Right renal cortex interstitium (tissue), 3 donors: ENCODE measurements around the gene STX1B. TPM values are rescaled to one million over a fixed set of nuclear protein-coding genes. Genes with fewer than 3 reads are reported as not detected.

Source experiments
- polyA plus RNA-seq, 3 donors: library from polyadenylated mRNA; unstranded; fragments of 120-200 nt; gene quantifications; one replicate each; pipeline ENCODE4 v1.2.1, GENCODE V29; 2013; ENCODE audit not compliant: insufficient read length in 3 of 3

Gene STX1B
- polyA plus RNA-seq, 3 donors = 0.89 to 1.3 (median 1.0) TPM

Other genes starting within 250 kb of the STX1B start
- 1 to 10 TPM; 7.8 to 8.2 (median 7.9) TPM for gene CFAP119, start 248.6 kb downstream of the STX1B start, polyA plus RNA-seq
- 100 to 1,000 TPM; 111 to 123 (median 113) TPM for gene RNF40, start 248.3 kb downstream of the STX1B start, polyA plus RNA-seq
- 10 to 100 TPM; 25.7 to 26.9 (median 26.8) TPM for gene ZNF629, start 223.4 kb downstream of the STX1B start, polyA plus RNA-seq
- 10 to 100 TPM; 35.8 to 40.7 (median 39.3) TPM for gene BCL7C, start 116.6 kb downstream of the STX1B start, polyA plus RNA-seq
- 1 to 10 TPM; 6.7 to 7.4 (median 6.7) TPM for gene CTF1, start 114.0 kb downstream of the STX1B start, polyA plus RNA-seq
- gene FBXL19, start 87.1 kb downstream of the STX1B start, polyA plus RNA-seq = 10 to 100 TPM; 16.1 to 20.5 (median 18.0) TPM
- gene ORAI3, start 61.6 kb downstream of the STX1B start, polyA plus RNA-seq = 10 to 100 TPM; 18.0 to 19.6 (median 19.2) TPM
- gene SETD1A, start 52.9 kb downstream of the STX1B start, polyA plus RNA-seq = 10 to 100 TPM; 13.0 to 14.4 (median 13.2) TPM
- gene HSD3B7, start 25.4 kb downstream of the STX1B start, polyA plus RNA-seq = 1 to 10 TPM; 7.3 to 8.9 (median 8.3) TPM
- 10 to 100 TPM; 33.9 to 36.1 (median 34.4) TPM for gene STX4, start 22.9 kb upstream of the STX1B start, polyA plus RNA-seq
- gene ZNF668, start 63.6 kb upstream of the STX1B start, polyA plus RNA-seq = 1 to 10 TPM; 3.2 to 4.1 (median 3.7) TPM
- 10 to 100 TPM; 10.8 to 11.9 (median 11.7) TPM for gene ZNF646, start 63.8 kb upstream of the STX1B start, polyA plus RNA-seq
- under 1 TPM; 0.44 to 0.82 (median 0.60) TPM for gene PRSS53, start 78.3 kb upstream of the STX1B start, polyA plus RNA-seq
- gene VKORC1, start 84.2 kb upstream of the STX1B start, polyA plus RNA-seq = 10 to 100 TPM; 65.6 to 75.1 (median 75.1) TPM
- gene BCKDK, start 97.7 kb upstream of the STX1B start, polyA plus RNA-seq = 10 to 100 TPM; 32.4 to 37.6 (median 35.1) TPM
- 10 to 100 TPM; 57.7 to 66.8 (median 58.0) TPM for gene KAT8, start 107.0 kb upstream of the STX1B start, polyA plus RNA-seq
- gene PRSS8, start 125.1 kb upstream of the STX1B start, polyA plus RNA-seq = 10 to 100 TPM; 48.9 to 59.4 (median 52.4) TPM
- gene PRSS36, start 139.4 kb upstream of the STX1B start, polyA plus RNA-seq = 1 to 10 TPM in 2 of 3 donors, under 1 TPM in 1; 0.78 to 1.4 (median 1.2) TPM
- gene FUS, start 169.5 kb upstream of the STX1B start, polyA plus RNA-seq = 100 to 1,000 TPM; 627 to 720 (median 667) TPM
- 10 to 100 TPM in 1 of 3 donors, 1 to 10 TPM in 2; 8.1 to 10.7 (median 9.4) TPM for gene PYCARD, start 192.1 kb upstream of the STX1B start, polyA plus RNA-seq
- under 1 TPM; 0.06 to 0.07 (median 0.06) TPM for gene TRIM72, start 203.5 kb upstream of the STX1B start, polyA plus RNA-seq
- not detected for gene PYDC1, start 206.5 kb upstream of the STX1B start, polyA plus RNA-seq
- 1 to 10 TPM; 1.5 to 2.0 (median 1.9) TPM for gene ITGAM, start 249.3 kb upstream of the STX1B start, polyA plus RNA-seq